Left ventricle myocardium inferior (tissue), 1 donor: ENCODE measurements around the gene CFAP58. TPM values are rescaled to one million over a fixed set of nuclear protein-coding genes. Genes with fewer than 3 reads are reported as not detected.

Experiments
- DNase-seq: peaks from one replicate; pipeline ENCODE4 v3.0.0-alpha.2; 2020
- H3K27ac ChIP-seq: fragments of 200-600 bp; replicated peaks from 2 replicates; pipeline ENCODE4 v1.8.0; 2021
- H3K27me3 ChIP-seq: fragments of 200-600 bp; 2 replicates; pipeline ENCODE4 v1.8.0; 2021; ENCODE audit warnings: low read depth
- H3K36me3 ChIP-seq: fragments of 200-600 bp; 2 replicates; pipeline ENCODE4 v1.8.0; 2021
- H3K4me1 ChIP-seq: fragments of 200-600 bp; 2 replicates; pipeline ENCODE4 v1.8.0; 2021
- H3K4me3 ChIP-seq: fragments of 200-600 bp; 2 replicates; pipeline ENCODE4 v1.8.0; 2021; ENCODE audit warnings: mild to moderate bottlenecking, moderate library complexity
- H3K9me3 ChIP-seq: fragments of 200-600 bp; replicated peaks from 2 replicates; pipeline ENCODE4 v1.8.0; 2021
- intact Hi-C: fragments of 100-400 bp; cut with micrococcal nuclease; formaldehyde crosslinking; loops from one replicate; pipeline ENCODE4 v1.11.0; 2022
- total RNA-seq: library from RNA; stranded (reverse); fragmentation: NEBNext Ultra II Directional; extraction: Animal tissue kit (Norgen Biotek cat#: 25700); gene quantifications from one replicate; pipeline ENCODE4 v1.2.1, GENCODE V29; 2021
- TF ChIP-seq, protein P1 (sequence below): fragments of 200-600 bp; IDR thresholded peaks from 2 replicates; pipeline ENCODE4 v1.8.0; 2021; ENCODE audit warnings: antibody characterized with exemption, mild to moderate bottlenecking, borderline replicate concordance
- donor health status: DM: no; HTN: yes; CAD: no; lungs with severe emphysema.

CFAP58 gene
- total RNA-seq, 1 donor from 2014 or later = 3.5 TPM

DNA sequence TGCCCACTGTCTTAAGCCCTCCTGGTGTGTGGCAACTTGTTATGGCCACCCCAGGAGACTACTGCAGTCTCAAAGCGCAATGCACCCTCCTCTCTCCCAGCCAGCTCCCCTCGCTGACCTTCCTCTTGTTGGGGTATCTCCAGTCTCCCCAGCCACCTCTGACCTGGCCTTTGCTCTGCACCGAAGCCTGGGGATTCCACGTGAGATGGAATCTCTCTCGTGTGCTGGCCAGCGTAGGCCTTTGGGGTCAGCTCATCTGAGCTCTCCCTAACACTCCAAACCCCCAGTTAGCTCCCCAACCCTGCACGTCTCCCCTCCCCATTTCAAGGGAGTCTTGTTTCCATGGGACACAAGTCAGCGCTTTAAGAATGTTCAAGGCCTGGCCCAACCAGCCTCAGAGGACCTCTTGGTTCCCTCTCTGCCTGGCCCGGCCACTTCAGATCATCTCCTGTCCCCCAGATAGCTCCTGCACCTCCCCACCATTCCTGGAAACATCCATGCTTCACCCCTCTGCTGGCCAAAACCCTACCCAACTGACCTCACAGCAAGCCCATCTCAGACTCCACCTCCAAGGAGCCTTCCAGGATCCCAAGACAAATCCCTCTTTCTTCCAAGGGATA lies 26.5 kb upstream of the CFAP58 start:
- no peak for DNase-seq
- peaks cover 100% of the 10 kb centered on the region for H3K4me1 ChIP-seq
- H3K27ac ChIP-seq = peak overlapping the region; percentile 99
- TF ChIP-seq, protein P1, sequence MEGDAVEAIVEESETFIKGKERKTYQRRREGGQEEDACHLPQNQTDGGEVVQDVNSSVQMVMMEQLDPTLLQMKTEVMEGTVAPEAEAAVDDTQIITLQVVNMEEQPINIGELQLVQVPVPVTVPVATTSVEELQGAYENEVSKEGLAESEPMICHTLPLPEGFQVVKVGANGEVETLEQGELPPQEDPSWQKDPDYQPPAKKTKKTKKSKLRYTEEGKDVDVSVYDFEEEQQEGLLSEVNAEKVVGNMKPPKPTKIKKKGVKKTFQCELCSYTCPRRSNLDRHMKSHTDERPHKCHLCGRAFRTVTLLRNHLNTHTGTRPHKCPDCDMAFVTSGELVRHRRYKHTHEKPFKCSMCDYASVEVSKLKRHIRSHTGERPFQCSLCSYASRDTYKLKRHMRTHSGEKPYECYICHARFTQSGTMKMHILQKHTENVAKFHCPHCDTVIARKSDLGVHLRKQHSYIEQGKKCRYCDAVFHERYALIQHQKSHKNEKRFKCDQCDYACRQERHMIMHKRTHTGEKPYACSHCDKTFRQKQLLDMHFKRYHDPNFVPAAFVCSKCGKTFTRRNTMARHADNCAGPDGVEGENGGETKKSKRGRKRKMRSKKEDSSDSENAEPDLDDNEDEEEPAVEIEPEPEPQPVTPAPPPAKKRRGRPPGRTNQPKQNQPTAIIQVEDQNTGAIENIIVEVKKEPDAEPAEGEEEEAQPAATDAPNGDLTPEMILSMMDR = no peak
- H3K36me3 ChIP-seq = no peaks in the 10 kb centered on the region
- H3K27me3 ChIP-seq = no peaks in the 10 kb centered on the region
- no peaks in the 10 kb centered on the region for H3K9me3 ChIP-seq
- intact Hi-C loops = no loop called here
- H3K4me3 ChIP-seq = peak overlapping the region; percentile 51

DNA sequence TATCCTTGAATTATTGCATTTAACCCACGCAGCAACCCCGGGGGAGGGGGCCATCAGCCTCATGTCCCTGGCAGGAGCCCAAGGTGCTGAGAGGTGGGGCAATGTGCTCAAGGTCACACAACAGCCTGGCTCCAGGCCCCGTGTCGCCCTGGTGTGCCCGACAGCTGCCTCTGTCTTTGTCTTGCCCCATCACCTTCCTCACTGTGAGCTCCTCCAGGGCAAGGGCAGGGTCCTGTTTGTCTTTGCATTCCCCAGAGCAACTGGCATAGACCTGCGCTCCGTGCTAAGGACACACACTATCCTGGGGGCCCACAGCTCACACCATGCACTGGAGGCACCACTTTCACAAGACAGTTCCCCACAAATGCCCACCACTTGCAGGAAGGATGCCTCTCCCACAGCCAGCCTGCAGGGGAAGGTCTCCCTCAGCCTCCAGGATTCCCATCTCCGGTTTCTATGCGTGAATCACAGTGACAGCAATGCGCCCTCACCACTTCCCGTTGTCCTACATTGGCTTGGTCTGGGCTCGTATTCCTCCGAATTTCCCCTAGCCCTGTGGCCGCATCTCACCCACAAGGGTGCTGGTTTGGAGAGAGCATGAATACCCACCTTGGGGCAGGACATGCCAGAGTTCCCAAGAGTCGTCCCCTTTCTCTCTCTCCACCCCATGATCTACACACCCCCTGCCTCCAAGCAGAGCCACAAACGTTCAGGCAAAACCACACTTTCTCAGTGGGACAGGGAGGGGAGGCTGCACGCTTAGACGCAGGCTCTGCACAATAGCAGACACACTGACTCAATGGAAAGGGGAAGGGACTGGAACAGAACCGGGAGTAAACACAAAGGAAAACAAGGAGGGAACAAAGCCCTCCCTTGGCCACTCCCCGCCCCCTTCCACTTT lies 25.6 kb upstream of the CFAP58 start:
- intact Hi-C loops = no loop called here
- Histone ChIP-seq H3K4me3 (peak overlapping the region; percentile 51), H3K36me3 (no peaks in the 10 kb centered on the region), H3K9me3 (no peaks in the 10 kb centered on the region), H3K27me3 (no peaks in the 10 kb centered on the region), H3K4me1 (peaks cover 100% of the 10 kb centered on the region), H3K27ac (peak overlapping the region; percentile 99)
- TF ChIP-seq, protein P1 = no peak
- DNase-seq = no peak

GRCh38 chr10:104328646-104328895 lies 25.1 kb upstream of the CFAP58 start:
- TF ChIP-seq, protein P1 = no peak

GRCh38 chr10:104328896-104329710 lies 24.5 kb upstream of the CFAP58 start:
- intact Hi-C loops = no loop called here
- H3K4me3 ChIP-seq = peak overlapping the region; percentile 51

More at GRCh38 chr10:104328646-104328895, 25.1 kb upstream of the CFAP58 start:
- intact Hi-C loops = no loop called here
- peaks cover 100% of the 10 kb centered on the region for H3K4me1 ChIP-seq
- no peak for DNase-seq
- H3K36me3 ChIP-seq = no peaks in the 10 kb centered on the region
- no peaks in the 10 kb centered on the region for H3K9me3 ChIP-seq
- H3K27ac ChIP-seq = peak overlapping the region; percentile 99
- H3K27me3 ChIP-seq = no peaks in the 10 kb centered on the region
- H3K4me3 ChIP-seq = peak overlapping the region; percentile 51

GRCh38 chr10:104329735-104330134 lies 23.9 kb upstream of the CFAP58 start:
- TF ChIP-seq, protein P1 = no peak
- Histone ChIP-seq H3K4me3 (peak overlapping the region; percentile 51), H3K9me3 (no peaks in the 10 kb centered on the region), H3K27ac (peak overlapping the region; percentile 99), H3K36me3 (no peaks in the 10 kb centered on the region), H3K27me3 (no peaks in the 10 kb centered on the region), H3K4me1 (peaks cover 100% of the 10 kb centered on the region)
- intact Hi-C loops = no loop called here
- DNase-seq = no peak

More at GRCh38 chr10:104328896-104329710, 24.5 kb upstream of the CFAP58 start:
- Histone ChIP-seq H3K27ac (peak overlapping the region; percentile 99), H3K27me3 (no peaks in the 10 kb centered on the region), H3K9me3 (no peaks in the 10 kb centered on the region), H3K36me3 (no peaks in the 10 kb centered on the region), H3K4me1 (peaks cover 100% of the 10 kb centered on the region)
- TF ChIP-seq, protein P1 = no peak
- no peak for DNase-seq
